Progenitor cell of endocrine pancreas (in vitro differentiated cells): ENCODE data around the gene MYO15A. TPM values are rescaled to one million over a fixed set of nuclear protein-coding genes. Genes with fewer than 3 reads are reported as not detected.

Source experiments
- DNase-seq: peaks from one replicate; pipeline ENCODE4 v3.0.0; 2021; ENCODE audit warnings: low spot score; ENCODE audit not compliant: unreplicated experiment
- H3K27ac Mint-ChIP-seq: 2 replicates; pipeline ENCODE4 v1.8.0; 2021; ENCODE audit warnings: mild to moderate bottlenecking, moderate library complexity, mixed read lengths
- H3K27me3 Mint-ChIP-seq: 2 replicates; pipeline ENCODE4 v1.8.0; 2021; ENCODE audit warnings: mixed read lengths
- H3K36me3 Mint-ChIP-seq: 2 replicates; pipeline ENCODE4 v1.8.0; 2022; ENCODE audit warnings: mixed read lengths; ENCODE audit not compliant: insufficient read depth
- H3K4me1 Mint-ChIP-seq: 2 replicates; pipeline ENCODE4 v1.8.0; 2021; ENCODE audit warnings: low read depth, mixed read lengths
- H3K4me3 Mint-ChIP-seq: 2 replicates; pipeline ENCODE4 v1.8.0; 2021; ENCODE audit warnings: low read depth, mild to moderate bottlenecking, moderate library complexity, mixed read lengths
- H3K9me3 Mint-ChIP-seq: 2 replicates; pipeline ENCODE4 v1.8.0; 2021; ENCODE audit warnings: low read depth, mixed read lengths
- CTCF ChIP-seq: fragments of 200-600 bp; sonication (generic); IDR thresholded peaks from one replicate; pipeline ENCODE4 v1.5.0; 2021; ENCODE audit warnings: antibody characterized with exemption, mild to moderate bottlenecking; ENCODE audit not compliant: unreplicated experiment
- total RNA-seq: library from RNA; stranded (reverse); gene quantifications from 2 replicates; pipeline ENCODE4 v1.2.1, GENCODE V29; 2021

The MYO15A gene
- total RNA-seq, 1 donor from 2014 or later = 3.3 TPM

- no peaks in the 10 kb centered on the region for H3K27me3 Mint-ChIP-seq
- no peak for TF ChIP-seq CTCF
- peak overlapping the region; percentile 31 for H3K4me3 Mint-ChIP-seq
- no peaks in the 10 kb centered on the region for H3K36me3 Mint-ChIP-seq
- no peak for DNase-seq
- no peaks in the 10 kb centered on the region for H3K9me3 Mint-ChIP-seq
- peaks cover 18% of the 10 kb centered on the region for H3K4me1 Mint-ChIP-seq
- H3K27ac Mint-ChIP-seq = peak overlapping the region; percentile 56
Measured at GRCh38 chr17:18179804-18180203, 71.2 kb downstream of the MYO15A start.

GRCh38 chr17:18181358-18181757, 72.8 kb downstream of the MYO15A start:
- H3K27me3 Mint-ChIP-seq = no peaks in the 10 kb centered on the region
- no peak for DNase-seq
- TF ChIP-seq CTCF = no peak
- H3K27ac Mint-ChIP-seq = no peak overlapping the region
- H3K36me3 Mint-ChIP-seq = no peaks in the 10 kb centered on the region
- H3K4me1 Mint-ChIP-seq = peaks cover 32% of the 10 kb centered on the region
- no peaks in the 10 kb centered on the region for H3K9me3 Mint-ChIP-seq
- no peak overlapping the region for H3K4me3 Mint-ChIP-seq

GRCh38 chr17:18182110-18182977, 73.8 kb downstream of the MYO15A start:
- Mint-ChIP-seq H3K4me1 (peaks cover 42% of the 10 kb centered on the region), H3K9me3 (no peaks in the 10 kb centered on the region)

GRCh38 chr17:18182978-18183333, 74.4 kb downstream of the MYO15A start:
- TF ChIP-seq CTCF = no peak
- H3K4me3 Mint-ChIP-seq = peak overlapping the region; percentile 97
- peaks cover 44% of the 10 kb centered on the region for H3K4me1 Mint-ChIP-seq
- H3K27me3 Mint-ChIP-seq = no peaks in the 10 kb centered on the region
- DNase-seq = peak; percentile 54
- peak overlapping the region; percentile 99 for H3K27ac Mint-ChIP-seq
- H3K36me3 Mint-ChIP-seq = peaks cover 6% of the 10 kb centered on the region
- no peaks in the 10 kb centered on the region for H3K9me3 Mint-ChIP-seq

More at GRCh38 chr17:18182110-18182977, 73.8 kb downstream of the MYO15A start:
- H3K27ac Mint-ChIP-seq = peak overlapping the region; percentile 99
- peak; percentile 14 for DNase-seq
- peaks cover 3% of the 10 kb centered on the region for H3K36me3 Mint-ChIP-seq
- no peaks in the 10 kb centered on the region for H3K27me3 Mint-ChIP-seq
- peak overlapping the region; percentile 97 for H3K4me3 Mint-ChIP-seq
- no peak for TF ChIP-seq CTCF

GRCh38 chr17:18183334-18184142, 75.0 kb downstream of the MYO15A start, which contains the start of gene ALKBH5:
TSS of gene ALKBH5 (plus strand) at chr17:18183828. CDS start at chr17:18184244, 416 bp downstream.
- peak; percentile 51 for TF ChIP-seq CTCF
- peaks cover 50% of the 10 kb centered on the region for H3K4me1 Mint-ChIP-seq
- H3K9me3 Mint-ChIP-seq = no peaks in the 10 kb centered on the region
- H3K36me3 Mint-ChIP-seq = peaks cover 10% of the 10 kb centered on the region
- H3K4me3 Mint-ChIP-seq = peak within 1 kb of the TSS; percentile 97
- H3K27me3 Mint-ChIP-seq = no peaks in the 10 kb centered on the region
- DNase-seq = peak; percentile 94
- H3K27ac Mint-ChIP-seq = peak within 1 kb of the TSS; percentile 99
